Stimulated activated CD4-positive, alpha-beta T cell treated with anti-CD3 and anti-CD28 coated beads, Interleukin-2, amount 100 ng/mL, for 24 hours (primary cell): ENCODE results near the gene GRM8.

Experiments used
- DNase-seq, 2 donors: peaks; one replicate each; pipeline ENCODE4 v3.0.0-alpha.2; 2020

GRM8 gene

GRCh38 chr7:126803990-126804389 is 448.8 kb downstream of the GRM8 start:
- DNase-seq: no peak

GRCh38 chr7:126803060-126803665 is 449.6 kb downstream of the GRM8 start:
- peak; percentile 11 to 36 for DNase-seq

GRCh38 chr7:126801733-126802132 is 451.0 kb downstream of the GRM8 start:
- DNase-seq: no peak

GRCh38 chr7:126799541-126799940 is 453.2 kb downstream of the GRM8 start:
- DNase-seq: no peak

- no peak for DNase-seq
These were observed 460.2 kb downstream of the GRM8 start for GRCh38 chr7:126792521-126792920.

GRCh38 chr7:126791306-126791705 is 461.4 kb downstream of the GRM8 start:
- no peak for DNase-seq

GRCh38 chr7:126790763-126791162 is 462.0 kb downstream of the GRM8 start:
- no peak for DNase-seq

- no peak for DNase-seq
These were observed 469.1 kb downstream of the GRM8 start for GRCh38 chr7:126783613-126784012.

GRCh38 chr7:126780993-126781392 is 471.7 kb downstream of the GRM8 start:
- no peak for DNase-seq

GRCh38 chr7:126778101-126778500 is 474.6 kb downstream of the GRM8 start:
- DNase-seq: no peak

- DNase-seq: no peak
These were observed 476.2 kb downstream of the GRM8 start for GRCh38 chr7:126776498-126776897.

- no peak for DNase-seq
These were observed 478.7 kb downstream of the GRM8 start for GRCh38 chr7:126774077-126774476.

- DNase-seq: no peak
These were observed 483.9 kb downstream of the GRM8 start for GRCh38 chr7:126768836-126769235.

GRCh38 chr7:126760914-126761577 is 491.7 kb downstream of the GRM8 start:
- DNase-seq: no peak

- no peak for DNase-seq
These were observed 497.4 kb downstream of the GRM8 start for GRCh38 chr7:126755381-126755780.

GRCh38 chr7:126750207-126750911 is 502.4 kb downstream of the GRM8 start:
- no peak for DNase-seq

GRCh38 chr7:126728967-126729366 is 523.8 kb downstream of the GRM8 start:
- DNase-seq: no peak

- peak in 1 of 2 donors; percentile 0 for DNase-seq
These were observed 524.8 kb downstream of the GRM8 start for GRCh38 chr7:126727930-126728391.

GRCh38 chr7:126723966-126724544 is 528.7 kb downstream of the GRM8 start:
- no peak for DNase-seq

- no peak for DNase-seq
These were observed 532.5 kb downstream of the GRM8 start for GRCh38 chr7:126720232-126720631.

- no peak for DNase-seq
These were observed 534.3 kb downstream of the GRM8 start for GRCh38 chr7:126718419-126718818.

GRCh38 chr7:126716321-126716720 is 536.4 kb downstream of the GRM8 start:
- no peak for DNase-seq

GRCh38 chr7:126715076-126715475 is 537.7 kb downstream of the GRM8 start:
- DNase-seq: no peak
